Activated CD8-positive, alpha-beta T cell treated with anti-CD3 and anti-CD28 coated beads for 36 hours (primary cell): ENCODE data around the gene NYAP2. TPM values are rescaled to one million over a fixed set of nuclear protein-coding genes. Genes with fewer than 3 reads are reported as not detected.

Source experiments
- ATAC-seq: fragments of 200-7000 bp; cut with Tn5 transposase; one replicate; pipeline ENCODE4 v1.10.0; 2021; ENCODE audit warnings: mild to moderate bottlenecking, moderate library complexity
- CTCF ChIA-PET: fragments of 350-600 bp; sonication (Branson Sonifier 250); formaldehyde crosslinking; loops from one replicate; lab custom pipeline; 2021; ENCODE audit warnings: antibody characterized with exemption; lab: Charles Lee
- POLR2A ChIA-PET: fragments of 350-600 bp; sonication (Branson Sonifier 250); formaldehyde crosslinking; loops from one replicate; lab custom pipeline; 2021; ENCODE audit warnings: antibody characterized with exemption; lab: Charles Lee
- DNase-seq: peaks from one replicate; pipeline ENCODE4 v3.0.0-alpha.2; 2020
- H3K27ac Mint-ChIP-seq: one replicate; pipeline ENCODE4 v1.8.0; 2021; ENCODE audit warnings: mild to moderate bottlenecking, mixed read lengths
- H3K27me3 Mint-ChIP-seq: one replicate; pipeline ENCODE4 v1.8.0; 2021; ENCODE audit warnings: mixed read lengths
- H3K36me3 Mint-ChIP-seq: one replicate; pipeline ENCODE4 v1.8.0; 2021; ENCODE audit warnings: low read depth, mixed read lengths
- H3K4me1 Mint-ChIP-seq: one replicate; pipeline ENCODE4 v1.8.0; 2021; ENCODE audit warnings: low read depth, mixed read lengths
- H3K4me3 Mint-ChIP-seq: one replicate; pipeline ENCODE4 v1.8.0; 2021; ENCODE audit warnings: mild to moderate bottlenecking, moderate library complexity, mixed read lengths
- H3K9me3 Mint-ChIP-seq: one replicate; pipeline ENCODE4 v1.8.0; 2021; ENCODE audit warnings: mixed read lengths
- CTCF ChIP-seq: fragments of 200-600 bp; IDR thresholded peaks from one replicate; pipeline ENCODE4 v1.8.0; 2022; ENCODE audit warnings: antibody characterized with exemption, mild to moderate bottlenecking
- intact Hi-C: fragments of 100-400 bp; cut with micrococcal nuclease; formaldehyde crosslinking; loops from one replicate; pipeline ENCODE4 v1.10.0; 2022
- total RNA-seq, 2 experiments: library from RNA; stranded (reverse); gene quantifications; one replicate each; pipeline ENCODE4 v1.2.3, GENCODE V29; 2021

The NYAP2 gene
- total RNA-seq, 2 experiments from 2014 or later = not detected

- intact Hi-C loops = no loop called here
- no peak overlapping the region for H3K27ac Mint-ChIP-seq
- no peak for TF ChIP-seq CTCF
- H3K4me1 Mint-ChIP-seq = peaks cover 2% of the 10 kb centered on the region
- no peaks in the 10 kb centered on the region for H3K36me3 Mint-ChIP-seq
- no peak for DNase-seq
- POLR2A ChIA-PET = no interaction called here
- no peak for ATAC-seq
- CTCF ChIA-PET = no interaction called here
- no peaks in the 10 kb centered on the region for H3K9me3 Mint-ChIP-seq
- no peaks in the 10 kb centered on the region for H3K27me3 Mint-ChIP-seq
- H3K4me3 Mint-ChIP-seq = no peak overlapping the region
Observed at GRCh38 chr2:225471039-225471438, 71.5 kb downstream of the NYAP2 start.

GRCh38 chr2:225471482-225471881 is 72.0 kb downstream of the NYAP2 start:
- POLR2A ChIA-PET = no interaction called here
- Mint-ChIP-seq H3K36me3 (no peaks in the 10 kb centered on the region), H3K4me3 (no peak overlapping the region), H3K4me1 (peaks cover 2% of the 10 kb centered on the region), H3K27me3 (no peaks in the 10 kb centered on the region), H3K27ac (no peak overlapping the region), H3K9me3 (no peaks in the 10 kb centered on the region)
- CTCF ChIA-PET = no interaction called here
- ATAC-seq (no peak), DNase-seq (no peak)
- TF ChIP-seq CTCF = no peak
- intact Hi-C loops = no loop called here

GRCh38 chr2:225472161-225472560 is 72.7 kb downstream of the NYAP2 start:
- no peak overlapping the region for H3K27ac Mint-ChIP-seq
- H3K4me3 Mint-ChIP-seq = no peak overlapping the region
- DNase-seq (no peak), ATAC-seq (no peak)
- ChIA-PET CTCF (no interaction called here), POLR2A (no interaction called here)
- no peaks in the 10 kb centered on the region for H3K36me3 Mint-ChIP-seq
- no peaks in the 10 kb centered on the region for H3K27me3 Mint-ChIP-seq
- peaks cover 2% of the 10 kb centered on the region for H3K4me1 Mint-ChIP-seq
- no peak for TF ChIP-seq CTCF
- H3K9me3 Mint-ChIP-seq = no peaks in the 10 kb centered on the region
- intact Hi-C loops = no loop called here

GRCh38 chr2:225479386-225479785 is 79.9 kb downstream of the NYAP2 start:
- TF ChIP-seq CTCF = no peak
- no peak for DNase-seq
- ATAC-seq = no peak
- Mint-ChIP-seq H3K9me3 (no peaks in the 10 kb centered on the region), H3K27ac (no peak overlapping the region), H3K27me3 (peaks cover 7% of the 10 kb centered on the region), H3K4me3 (no peak overlapping the region), H3K36me3 (no peaks in the 10 kb centered on the region), H3K4me1 (no peaks in the 10 kb centered on the region)
- intact Hi-C loops = no loop called here
- POLR2A ChIA-PET = no interaction called here
- CTCF ChIA-PET = no interaction called here

GRCh38 chr2:225484751-225485150 is 85.2 kb downstream of the NYAP2 start:
- intact Hi-C loops = no loop called here
- H3K9me3 Mint-ChIP-seq = no peaks in the 10 kb centered on the region
- H3K4me1 Mint-ChIP-seq = no peaks in the 10 kb centered on the region
- no peak overlapping the region for H3K27ac Mint-ChIP-seq
- ChIA-PET POLR2A (no interaction called here), CTCF (no interaction called here)
- DNase-seq (no peak), ATAC-seq (no peak)
- no peak overlapping the region for H3K4me3 Mint-ChIP-seq
- H3K27me3 Mint-ChIP-seq = peaks cover 2% of the 10 kb centered on the region
- TF ChIP-seq CTCF = no peak
- H3K36me3 Mint-ChIP-seq = no peaks in the 10 kb centered on the region
